GM21447 (cell line): ENCODE data around the gene WDR4.
"Not testable (repeated sequence)": the region's sequence is repeated elsewhere in the genome, so short reads cannot be mapped to it uniquely, and the experiment has no call there.

Experiments
- ATAC-seq: cut with Tn5 transposase; IDR thresholded peaks from one replicate; pipeline ENCODE4 v1.9.1; 2021; ENCODE audit not compliant: unreplicated experiment

WDR4 gene

DNA sequence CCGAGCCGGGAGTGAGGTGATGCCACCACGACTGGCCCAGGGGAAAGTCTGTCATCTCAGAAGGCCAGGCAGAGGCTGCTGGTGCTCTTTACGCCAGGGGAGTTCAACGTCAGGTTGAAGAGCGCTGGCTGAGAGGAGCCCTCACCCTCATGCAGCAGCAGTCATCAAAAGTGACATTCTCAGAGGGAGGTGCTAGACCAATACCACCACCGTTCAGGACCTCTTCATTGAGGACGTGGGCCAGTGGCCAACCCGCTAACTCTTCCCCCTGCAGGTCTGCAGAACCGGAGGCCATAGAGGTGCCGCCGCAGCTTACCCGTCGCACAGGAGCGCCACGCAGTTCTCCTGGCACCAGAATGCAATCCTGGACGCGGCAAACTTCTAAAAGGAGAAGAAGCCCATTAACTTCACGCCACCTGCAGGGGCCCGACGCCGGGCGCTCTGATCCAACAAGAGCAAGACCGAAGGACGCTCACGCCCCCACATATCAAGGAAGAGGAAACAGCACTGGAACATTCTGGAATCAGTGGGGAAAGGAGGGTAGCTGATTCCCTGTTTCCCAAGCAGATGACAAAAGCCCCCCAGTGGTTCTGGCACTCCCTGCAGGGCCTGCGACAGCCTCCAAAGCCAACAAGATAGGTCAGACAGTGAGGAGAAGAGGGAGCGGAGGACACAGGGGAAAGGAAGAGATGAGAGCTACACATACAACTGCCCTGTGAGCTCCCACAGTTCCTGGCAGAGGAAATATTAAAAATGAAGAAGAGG is 24.9 kb downstream of the WDR4 start:
- no peak for ATAC-seq

- no peak for ATAC-seq
These were observed 25.7 kb downstream of the WDR4 start for GRCh38 chr21:42853621-42854020.

DNA sequence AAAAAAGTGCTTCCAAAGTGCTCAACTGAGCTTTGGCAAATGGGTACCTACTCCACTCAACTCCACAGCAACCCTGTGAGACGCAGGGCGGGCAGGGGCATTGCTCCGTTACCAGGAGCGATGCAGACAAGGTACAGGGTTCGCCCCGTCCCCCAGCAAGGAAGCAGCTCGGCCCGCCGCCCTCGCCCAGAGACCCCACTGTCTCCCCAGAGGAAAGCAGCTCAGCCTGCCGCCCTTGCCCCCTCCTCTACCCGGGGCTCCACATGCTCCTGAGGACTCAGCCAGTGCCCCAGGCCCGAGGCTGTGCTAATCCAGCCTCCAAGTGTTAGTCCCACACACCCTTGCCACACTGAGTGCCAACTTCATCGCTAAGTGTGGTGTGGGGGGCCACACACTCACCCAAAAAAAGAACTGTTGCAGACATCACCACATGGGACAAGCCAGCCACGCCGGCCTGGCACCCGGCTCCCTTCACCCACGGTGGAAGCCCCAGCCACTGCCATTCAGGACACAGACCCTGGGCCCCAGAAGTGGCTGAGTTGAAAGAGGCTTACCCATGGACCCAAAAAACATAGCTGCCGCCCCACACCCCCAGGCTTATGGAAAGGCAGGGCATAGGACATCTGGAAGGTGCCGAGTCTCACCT is 26.3 kb downstream of the WDR4 start:
- ATAC-seq, result no peak

DNA sequence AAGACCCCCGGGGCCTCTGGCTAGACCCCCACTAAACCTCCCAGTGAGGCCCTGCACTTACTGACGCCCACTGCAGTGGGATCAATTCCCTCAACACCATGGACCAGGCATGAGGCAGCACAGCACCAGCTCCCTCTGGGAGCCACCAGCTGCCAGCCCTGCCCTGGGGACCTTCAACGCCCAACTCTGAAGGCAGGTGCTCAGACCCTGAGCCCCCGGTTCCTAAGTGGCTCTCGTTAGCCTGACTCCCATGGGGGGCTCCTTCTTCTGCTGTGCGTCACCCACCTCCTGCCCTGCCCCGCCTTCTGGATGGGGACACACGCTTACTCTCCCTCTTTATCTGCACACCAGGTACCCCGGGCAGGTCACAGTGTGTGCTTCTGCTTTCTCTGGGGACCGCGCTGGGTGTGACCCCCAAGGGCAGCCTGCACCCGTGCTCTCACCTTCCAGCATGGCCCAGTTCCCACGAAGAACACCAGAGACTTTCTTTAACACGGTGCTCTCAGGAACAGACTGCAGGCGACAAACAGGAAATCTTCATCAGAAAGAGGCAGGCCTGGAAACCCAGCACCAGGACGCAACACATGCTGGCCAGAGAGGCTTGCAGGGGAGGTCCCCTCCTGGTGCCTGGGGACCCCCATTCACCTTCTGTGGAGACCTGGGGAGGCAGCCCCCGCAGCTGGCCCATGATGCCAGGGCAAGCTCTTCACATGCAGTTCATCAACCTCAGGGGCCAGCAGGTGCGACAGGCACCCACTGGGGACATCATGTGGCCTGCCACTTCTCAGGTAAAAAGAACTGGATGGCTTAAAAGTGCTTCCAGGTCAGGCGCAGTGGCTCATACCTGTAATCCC is 27.3 kb downstream of the WDR4 start:
- no peak for ATAC-seq

GRCh38 chr21:42850866-42851391 is 28.4 kb downstream of the WDR4 start:
- no peak for ATAC-seq

- no peak for ATAC-seq
These were observed 28.9 kb downstream of the WDR4 start for GRCh38 chr21:42850463-42850862.

DNA sequence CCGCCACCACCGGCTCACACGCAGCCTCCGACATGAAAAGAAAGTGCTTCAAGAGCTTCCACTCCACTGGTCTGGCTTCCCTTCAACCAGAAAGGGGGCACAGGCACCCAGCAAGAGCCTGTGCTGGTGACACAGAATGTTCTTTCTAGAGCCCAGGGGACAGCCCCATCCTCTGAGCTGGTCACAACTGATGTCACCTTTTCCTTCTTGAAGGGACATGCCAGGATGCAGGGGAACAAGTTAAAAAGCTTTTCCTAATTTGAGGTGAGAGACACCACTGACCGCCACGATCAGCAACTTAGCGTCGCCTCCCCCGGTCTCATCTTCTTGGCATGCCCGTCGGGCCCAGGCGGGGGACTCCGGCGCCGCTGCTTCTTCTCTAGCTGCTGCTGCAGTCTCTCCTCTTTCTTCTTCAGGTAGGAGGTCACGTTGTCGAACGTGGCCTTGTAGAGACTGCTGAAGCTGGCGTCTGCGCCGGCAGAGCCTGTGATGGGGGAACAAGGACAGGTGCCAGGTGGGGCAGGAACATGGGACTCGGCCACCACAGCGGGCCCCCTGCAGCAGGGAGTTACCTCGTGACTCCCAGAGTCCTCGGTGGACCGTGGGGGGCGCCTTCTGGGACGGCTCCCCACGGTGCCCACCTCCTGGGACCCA is 29.5 kb downstream of the WDR4 start:
- ATAC-seq, result no peak

DNA sequence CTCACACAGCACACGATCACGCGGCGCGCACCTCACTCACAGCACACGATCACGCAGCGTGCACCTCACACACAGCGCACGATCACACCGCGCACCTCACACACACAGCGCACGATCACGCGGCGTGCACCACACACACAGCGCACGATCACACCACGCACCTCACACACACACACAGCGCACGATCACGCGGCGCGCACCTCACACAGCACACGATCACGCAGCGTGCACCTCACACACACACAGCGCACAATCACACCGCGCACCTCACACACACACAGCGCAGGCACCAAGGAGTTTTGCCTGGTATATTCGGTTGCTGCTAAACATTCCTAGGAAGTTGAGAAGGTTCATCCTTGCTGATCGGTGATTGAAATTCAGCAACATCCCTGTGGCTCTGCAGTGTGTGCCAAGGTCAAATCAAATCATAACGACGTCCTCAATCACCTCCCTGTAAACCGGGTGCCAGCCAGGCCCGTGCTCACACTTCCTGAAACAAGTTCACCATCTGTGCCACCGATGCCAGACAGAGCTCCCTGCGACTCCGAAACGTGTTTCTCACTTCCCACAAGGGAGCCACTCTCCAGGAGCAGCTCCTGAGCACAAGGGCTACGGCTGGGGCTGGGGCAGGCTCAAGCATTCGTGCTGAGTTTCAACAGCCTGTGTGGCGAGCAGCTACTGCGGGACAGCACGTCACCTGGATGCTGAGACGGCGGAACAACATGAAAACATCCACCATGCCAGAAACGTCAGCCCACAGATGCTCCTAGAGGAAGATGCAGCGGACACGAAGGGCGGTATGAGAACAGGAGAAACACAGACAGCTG is 30.2 kb downstream of the WDR4 start:
- ATAC-seq, result no peak

DNA sequence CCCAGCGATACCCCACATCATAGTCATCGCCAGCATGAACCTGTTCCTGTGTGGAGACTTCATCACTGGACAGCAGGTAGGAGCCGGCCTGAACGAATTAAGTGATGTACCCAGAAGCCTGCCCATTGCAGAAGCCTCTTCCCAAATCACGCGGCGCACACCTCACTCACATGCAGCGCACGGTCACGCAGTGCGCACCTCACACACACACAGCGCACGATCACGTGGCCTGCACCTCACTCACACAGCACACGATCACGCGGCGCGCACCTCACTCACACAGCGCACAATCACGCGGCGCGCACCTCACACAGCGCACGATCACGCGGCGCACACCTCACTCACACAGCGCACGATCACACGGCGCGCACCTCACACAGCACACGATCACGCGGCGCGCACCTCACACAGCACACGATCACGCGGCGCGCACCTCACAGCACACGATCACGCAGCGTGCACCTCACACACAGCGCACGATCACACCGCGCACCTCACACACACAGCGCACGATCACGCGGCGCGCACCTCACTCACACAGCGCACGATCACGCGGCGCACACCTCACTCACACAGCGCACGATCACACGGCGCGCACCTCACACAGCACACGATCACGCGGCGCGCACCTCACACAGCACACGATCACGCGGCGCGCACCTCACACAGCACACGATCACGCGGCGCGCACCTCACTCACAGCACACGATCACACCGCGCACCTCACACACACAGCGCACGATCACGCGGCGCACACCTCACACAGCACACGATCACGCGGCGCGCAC is 31.0 kb downstream of the WDR4 start:
- not testable (repeated sequence) for ATAC-seq

DNA sequence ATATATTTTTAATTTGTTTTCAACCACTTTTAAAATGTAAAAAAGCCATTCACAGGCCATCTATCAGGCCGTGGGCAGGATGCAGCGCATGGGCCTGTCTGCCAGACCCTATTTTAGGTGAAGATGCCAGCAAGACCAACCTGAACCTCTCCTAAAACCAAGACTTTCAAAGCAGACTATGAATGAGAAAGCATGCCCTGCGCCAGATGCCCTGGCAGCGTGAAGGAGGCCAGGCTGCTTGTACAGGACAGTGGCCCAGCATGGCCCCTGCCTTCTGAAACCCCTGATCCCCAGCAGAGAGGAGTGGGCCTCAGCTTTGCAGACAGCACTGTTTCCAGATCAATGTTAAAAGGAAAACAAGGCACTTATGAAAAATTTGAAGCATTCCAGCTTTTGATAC is 31.6 kb downstream of the WDR4 start:
- no peak for ATAC-seq

DNA sequence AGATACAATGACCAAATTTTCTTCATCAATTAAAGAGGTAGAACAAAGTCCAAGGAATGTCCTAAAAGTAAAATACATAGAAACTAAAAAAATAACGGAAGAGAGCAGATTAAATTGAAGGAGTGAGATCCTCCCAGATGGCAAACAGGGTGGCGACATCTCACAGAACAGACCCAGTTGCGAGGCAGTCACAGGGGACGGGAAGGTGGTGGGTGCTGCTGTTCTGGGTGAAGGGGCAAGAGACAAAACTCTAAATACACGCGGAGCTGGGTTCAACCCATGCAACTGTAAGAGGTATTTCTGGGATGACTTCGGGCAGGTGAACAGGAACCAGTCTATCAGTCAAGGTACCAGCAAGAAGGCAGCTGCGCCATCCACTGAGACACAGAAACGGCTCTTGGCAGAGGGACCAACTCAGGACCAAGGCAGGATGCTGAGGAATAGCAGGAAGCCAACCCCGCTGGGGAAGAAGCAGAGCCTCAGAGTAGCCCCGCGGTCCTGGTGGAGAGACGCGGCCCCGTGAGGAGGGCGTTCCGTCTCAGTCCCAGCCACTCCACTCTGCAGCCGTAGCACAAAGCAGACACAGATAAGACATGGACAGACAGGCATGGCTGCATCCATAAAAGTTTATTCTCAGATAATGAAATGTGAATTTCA is 32.2 kb downstream of the WDR4 start:
- no peak for ATAC-seq

DNA sequence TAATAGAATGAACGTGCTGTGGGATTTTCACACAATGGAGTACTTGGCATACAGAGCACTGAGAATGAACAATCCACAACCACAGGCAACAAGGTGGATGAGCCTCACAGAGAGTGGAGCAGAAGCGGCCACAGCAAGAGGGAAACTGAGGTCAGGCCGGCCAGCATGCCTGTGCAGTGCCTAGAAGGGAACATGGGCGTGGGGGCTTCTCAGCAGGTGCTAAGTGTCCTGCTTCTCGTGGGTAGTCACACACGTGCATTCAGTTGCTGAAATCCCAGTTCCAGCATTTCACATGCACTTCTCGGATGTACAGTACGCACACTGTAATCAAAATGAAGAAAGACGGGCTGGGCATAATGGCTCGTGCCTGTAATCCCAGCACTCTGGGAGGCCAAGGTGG is 33.1 kb downstream of the WDR4 start:
- ATAC-seq, result no peak

DNA sequence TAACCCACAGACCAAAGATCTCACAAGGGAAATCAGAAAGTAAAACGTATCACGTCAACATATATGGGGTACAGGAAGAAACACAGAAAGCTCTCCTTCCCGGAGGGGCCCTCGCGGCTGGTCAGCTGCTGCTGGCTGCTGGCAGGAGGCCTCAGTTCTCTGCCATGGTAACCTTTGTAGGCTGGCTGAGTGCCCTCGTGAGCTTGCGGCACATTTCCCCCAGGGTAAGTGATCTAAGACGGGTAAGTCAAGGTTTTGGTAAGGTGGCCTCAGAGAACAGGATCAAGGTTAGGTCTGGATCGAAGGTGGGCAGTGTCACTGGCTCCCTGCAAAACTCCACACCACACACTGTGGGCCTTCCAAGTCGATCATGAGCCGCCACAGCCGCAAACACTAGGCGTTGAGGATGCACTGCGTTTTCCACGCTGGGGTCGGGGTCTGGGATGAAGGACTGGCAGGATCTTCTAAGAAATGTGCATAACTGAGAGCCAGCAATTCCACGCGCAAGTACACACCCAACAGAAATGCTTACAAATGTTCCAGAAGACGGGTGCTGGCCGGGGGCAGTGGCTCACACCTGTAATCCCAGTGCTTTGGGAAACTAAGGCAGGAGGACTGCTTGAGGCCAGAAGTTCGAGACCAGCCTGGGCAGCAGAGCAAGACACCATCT is 33.9 kb downstream of the WDR4 start:
- ATAC-seq, result no peak

GRCh38 chr21:42844411-42845113 is 34.8 kb downstream of the WDR4 start:
- ATAC-seq, result no peak

- ATAC-seq, result no peak
These were observed 36.3 kb downstream of the WDR4 start for GRCh38 chr21:42843056-42843455.

GRCh38 chr21:42841916-42842655 is 37.3 kb downstream of the WDR4 start:
- not testable (repeated sequence) for ATAC-seq
